NB4 (cell line): ENCODE measurements around the gene RBBP8.

Experiments
- DNase-seq: peaks from one replicate; pipeline ENCODE4 v3.0.0; 2010; ENCODE audit warnings: low read depth
- H3K4me3 ChIP-seq: one replicate; pipeline ENCODE4 v1.5.1; 2011; ENCODE audit warnings: mild to moderate bottlenecking, low read depth, low read length, moderate library complexity
- MYC ChIP-seq: IDR thresholded peaks from 2 replicates; pipeline ENCODE4 v1.6.1; 2011; ENCODE audit warnings: low read depth, low read length
- POLR2A ChIP-seq: IDR thresholded peaks from 2 replicates; pipeline ENCODE4 v1.6.1; 2011; ENCODE audit warnings: mild to moderate bottlenecking; ENCODE audit not compliant: insufficient read length; ENCODE audit errors: extremely low read depth
- TF ChIP-seq, protein P1 (sequence below): IDR thresholded peaks from 2 replicates; pipeline ENCODE4 v1.6.1; 2011; ENCODE audit warnings: low read depth, low read length
- TF ChIP-seq, protein P2 (sequence below): IDR thresholded peaks from one replicate; pipeline ENCODE4 v1.5.1; 2012; ENCODE audit warnings: low read depth, low read length

RBBP8 gene

DNA sequence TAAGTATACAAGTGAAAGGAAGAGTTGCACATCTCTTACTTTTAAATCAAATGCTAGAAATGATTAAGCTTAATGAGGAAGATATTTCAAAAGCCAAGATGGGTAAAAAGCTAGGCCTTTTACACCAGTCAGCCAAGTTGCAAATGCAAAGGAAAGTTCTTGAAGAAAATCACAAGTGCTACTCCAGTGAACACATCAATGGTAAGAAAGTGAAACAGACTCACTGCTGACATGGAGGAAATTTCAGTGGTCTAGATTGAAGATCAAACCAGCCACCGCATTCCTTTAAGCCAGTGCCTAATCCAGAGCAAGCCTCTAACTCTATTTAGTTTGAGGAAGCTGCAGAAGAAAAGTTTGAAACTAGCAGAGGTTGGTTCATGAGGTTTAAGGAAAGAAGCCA lies 79.1 kb downstream of the RBBP8 start:
- no peak overlapping the region for H3K4me3 ChIP-seq
- TF ChIP-seq MYC (no peak), POLR2A (no peak)
- TF ChIP-seq, protein P1, sequence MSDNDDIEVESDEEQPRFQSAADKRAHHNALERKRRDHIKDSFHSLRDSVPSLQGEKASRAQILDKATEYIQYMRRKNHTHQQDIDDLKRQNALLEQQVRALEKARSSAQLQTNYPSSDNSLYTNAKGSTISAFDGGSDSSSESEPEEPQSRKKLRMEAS = no peak
- TF ChIP-seq, protein P2, sequence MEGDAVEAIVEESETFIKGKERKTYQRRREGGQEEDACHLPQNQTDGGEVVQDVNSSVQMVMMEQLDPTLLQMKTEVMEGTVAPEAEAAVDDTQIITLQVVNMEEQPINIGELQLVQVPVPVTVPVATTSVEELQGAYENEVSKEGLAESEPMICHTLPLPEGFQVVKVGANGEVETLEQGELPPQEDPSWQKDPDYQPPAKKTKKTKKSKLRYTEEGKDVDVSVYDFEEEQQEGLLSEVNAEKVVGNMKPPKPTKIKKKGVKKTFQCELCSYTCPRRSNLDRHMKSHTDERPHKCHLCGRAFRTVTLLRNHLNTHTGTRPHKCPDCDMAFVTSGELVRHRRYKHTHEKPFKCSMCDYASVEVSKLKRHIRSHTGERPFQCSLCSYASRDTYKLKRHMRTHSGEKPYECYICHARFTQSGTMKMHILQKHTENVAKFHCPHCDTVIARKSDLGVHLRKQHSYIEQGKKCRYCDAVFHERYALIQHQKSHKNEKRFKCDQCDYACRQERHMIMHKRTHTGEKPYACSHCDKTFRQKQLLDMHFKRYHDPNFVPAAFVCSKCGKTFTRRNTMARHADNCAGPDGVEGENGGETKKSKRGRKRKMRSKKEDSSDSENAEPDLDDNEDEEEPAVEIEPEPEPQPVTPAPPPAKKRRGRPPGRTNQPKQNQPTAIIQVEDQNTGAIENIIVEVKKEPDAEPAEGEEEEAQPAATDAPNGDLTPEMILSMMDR = no peak
- DNase-seq = no peak

DNA sequence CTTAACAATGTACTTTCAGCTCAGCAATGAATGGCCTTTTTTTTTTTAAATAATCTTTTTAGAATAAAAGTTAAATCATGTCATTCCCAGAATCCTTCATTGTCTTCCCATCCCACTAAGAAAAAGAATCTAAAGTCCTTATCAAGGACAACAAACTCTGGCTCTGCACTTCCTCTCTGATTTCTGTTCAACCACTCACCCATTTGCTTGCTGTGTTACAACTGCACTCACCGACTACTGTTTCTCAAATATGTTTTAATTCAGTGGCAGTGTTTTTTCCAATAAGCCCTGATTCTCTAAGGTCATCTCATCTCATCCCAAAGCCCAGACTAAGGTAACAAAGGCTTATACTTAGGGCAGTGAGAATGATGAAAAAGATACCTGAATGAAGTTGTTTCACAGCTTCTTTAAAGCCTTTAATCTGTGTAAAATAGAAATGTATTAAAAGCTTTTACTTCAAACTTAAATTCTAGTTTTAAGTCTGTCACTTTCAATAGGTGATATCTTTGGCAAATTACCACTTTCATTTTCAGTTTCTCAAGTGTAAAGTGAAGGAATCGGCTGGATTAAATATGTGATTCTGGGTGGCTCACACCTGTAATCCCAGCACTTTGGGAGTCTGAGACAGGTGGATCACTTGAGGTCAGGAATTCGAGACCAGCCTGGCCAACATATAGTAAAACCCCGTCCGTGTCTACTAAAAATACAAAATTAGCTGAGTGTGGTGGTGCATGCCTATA lies 87.6 kb downstream of the RBBP8 start:
- DNase-seq = no peak
- TF ChIP-seq POLR2A (no peak), MYC (no peak)
- no peak overlapping the region for H3K4me3 ChIP-seq

DNA sequence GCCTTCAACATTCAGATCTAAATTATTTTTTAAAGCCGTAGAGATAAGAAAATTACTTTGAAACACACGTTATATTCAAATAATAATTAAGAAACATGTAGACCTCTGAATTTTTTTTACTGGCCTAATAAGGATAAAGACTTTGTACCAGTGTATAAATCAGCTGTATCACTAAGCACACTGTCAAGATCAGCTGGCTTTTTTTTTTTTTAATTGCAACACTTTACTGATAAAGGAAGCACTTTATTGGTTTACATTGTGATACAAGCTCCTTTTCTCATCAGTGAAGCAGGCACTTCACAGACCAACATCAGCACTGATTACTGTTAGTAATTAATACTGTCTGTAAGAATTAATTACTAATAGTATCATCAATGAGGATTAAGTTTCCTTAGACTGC lies 88.5 kb downstream of the RBBP8 start:
- no peak for DNase-seq
- H3K4me3 ChIP-seq = no peak overlapping the region
- TF ChIP-seq MYC (no peak), POLR2A (no peak)
- TF ChIP-seq, protein P2 = no peak
- TF ChIP-seq, protein P1 = no peak

DNA sequence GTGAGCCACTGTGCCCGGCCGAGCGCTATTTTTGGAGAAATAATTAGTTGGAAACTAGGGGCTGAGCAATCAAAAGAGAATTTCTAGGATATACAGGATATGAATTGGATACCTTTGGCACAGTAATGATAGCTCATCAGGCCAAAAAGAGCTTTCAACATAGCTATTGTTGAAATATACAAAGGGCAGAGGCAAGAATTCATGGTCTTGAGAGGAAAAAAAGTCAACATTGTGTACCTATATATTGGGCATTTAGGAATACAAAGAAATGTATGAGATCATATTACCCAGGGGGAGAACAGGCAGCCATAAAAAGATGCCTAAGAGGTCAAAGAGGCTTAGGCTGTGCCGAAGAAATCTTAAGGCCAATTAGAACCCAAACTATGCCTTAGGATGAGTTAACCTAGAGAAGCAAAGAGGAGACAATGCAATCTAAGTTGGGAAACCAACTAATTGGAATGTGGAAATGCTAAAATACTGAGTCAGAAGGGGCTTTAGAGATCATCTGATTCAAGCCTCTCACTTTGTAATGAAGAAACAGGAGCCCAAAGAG lies 99.0 kb downstream of the RBBP8 start:
- H3K4me3 ChIP-seq = no peak overlapping the region
- DNase-seq = no peak
- TF ChIP-seq, protein P2 = no peak

DNA sequence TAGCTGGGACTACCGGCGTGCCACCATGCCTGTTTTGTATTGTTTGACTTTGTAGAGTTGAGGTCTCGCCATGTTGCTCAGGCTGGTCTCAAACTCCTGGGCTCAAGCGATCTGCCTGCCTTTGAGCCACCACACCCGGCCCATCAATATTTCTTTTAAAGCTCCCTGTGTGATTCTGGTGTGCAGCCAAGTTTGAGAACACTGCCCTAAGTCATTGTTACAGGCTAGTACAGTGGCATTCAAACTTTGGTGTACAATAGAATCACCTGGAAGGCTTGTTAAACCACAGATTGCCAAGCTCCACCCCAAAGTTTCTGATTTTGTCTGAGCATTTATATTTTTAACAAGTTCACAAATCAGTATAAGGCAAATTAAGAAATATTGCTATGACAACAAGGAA lies 99.9 kb downstream of the RBBP8 start:
- H3K4me3 ChIP-seq = no peak overlapping the region
- no peak for DNase-seq
- no peak for TF ChIP-seq MYC
- TF ChIP-seq, protein P2 = no peak

DNA sequence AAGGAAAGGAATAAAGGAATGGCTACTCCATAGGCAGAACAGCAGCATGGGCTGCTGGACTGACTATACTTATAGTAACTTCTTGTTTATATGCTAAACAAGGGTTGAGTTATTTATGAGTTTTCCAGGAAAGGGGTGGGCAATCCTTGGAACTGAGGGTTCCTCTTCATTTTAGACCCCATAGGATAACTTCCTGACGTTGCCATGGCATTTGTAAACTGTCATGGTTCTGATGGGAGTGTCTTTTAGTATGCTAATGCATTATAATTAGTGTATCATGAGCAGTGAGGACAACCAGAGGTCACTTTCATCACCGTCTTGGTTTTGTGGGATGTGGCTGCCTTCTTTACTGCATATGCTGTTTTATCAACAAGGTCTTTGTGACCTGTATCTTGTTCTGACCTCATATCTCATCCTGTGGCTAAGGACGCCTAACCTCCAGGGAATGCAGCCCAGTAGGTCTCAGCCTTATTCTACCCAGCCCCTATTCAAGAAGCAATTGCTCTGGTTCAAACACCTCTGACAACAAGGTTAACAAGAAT lies 103.6 kb downstream of the RBBP8 start:
- no peak for TF ChIP-seq POLR2A
- no peak for TF ChIP-seq MYC
- TF ChIP-seq, protein P1 = no peak
- TF ChIP-seq, protein P2 = no peak
- H3K4me3 ChIP-seq = no peak overlapping the region
- DNase-seq = no peak
